GM19193 (cell line): ENCODE measurements around the gene KASH5.

Source experiments
- POLR2A ChIP-seq: IDR thresholded peaks from 4 replicates; pipeline ENCODE4 v1.6.1; 2011; ENCODE audit not compliant: insufficient read depth, insufficient read length; ENCODE audit errors: extremely low read depth

The KASH5 gene

GRCh38 chr19:49403404-49404187, 15.5 kb downstream of the KASH5 start:
- TF ChIP-seq POLR2A, result no peak

- no peak for TF ChIP-seq POLR2A
Observed at GRCh38 chr19:49407079-49407478, 19.0 kb downstream of the KASH5 start.

DNA sequence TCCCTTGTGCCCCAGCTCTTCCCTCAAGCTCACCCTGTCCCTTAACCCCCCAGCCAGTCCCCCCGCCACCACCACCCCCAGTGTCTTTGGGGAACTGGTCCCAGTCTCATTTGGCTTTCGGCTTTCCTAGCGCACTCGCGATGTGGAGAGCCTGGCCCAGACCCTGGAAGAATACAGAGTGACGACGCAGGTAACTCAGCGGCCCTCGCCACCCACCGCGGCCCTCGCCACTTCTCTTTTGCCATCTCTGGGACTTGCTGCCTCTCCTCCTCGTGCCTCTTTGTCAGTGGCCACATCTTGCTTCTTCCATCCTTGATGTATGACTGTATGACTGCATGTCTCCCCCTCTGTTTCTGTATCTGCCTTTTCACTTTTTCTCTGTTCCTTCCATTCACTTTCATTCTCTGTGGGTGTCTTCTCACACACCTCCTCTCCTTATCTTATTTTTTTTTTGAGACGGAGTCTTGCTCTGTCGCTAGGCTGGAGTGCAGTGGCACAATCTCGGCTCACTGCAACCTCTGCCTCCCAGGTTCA, 19.5 kb downstream of the KASH5 start:
- no peak for TF ChIP-seq POLR2A

DNA sequence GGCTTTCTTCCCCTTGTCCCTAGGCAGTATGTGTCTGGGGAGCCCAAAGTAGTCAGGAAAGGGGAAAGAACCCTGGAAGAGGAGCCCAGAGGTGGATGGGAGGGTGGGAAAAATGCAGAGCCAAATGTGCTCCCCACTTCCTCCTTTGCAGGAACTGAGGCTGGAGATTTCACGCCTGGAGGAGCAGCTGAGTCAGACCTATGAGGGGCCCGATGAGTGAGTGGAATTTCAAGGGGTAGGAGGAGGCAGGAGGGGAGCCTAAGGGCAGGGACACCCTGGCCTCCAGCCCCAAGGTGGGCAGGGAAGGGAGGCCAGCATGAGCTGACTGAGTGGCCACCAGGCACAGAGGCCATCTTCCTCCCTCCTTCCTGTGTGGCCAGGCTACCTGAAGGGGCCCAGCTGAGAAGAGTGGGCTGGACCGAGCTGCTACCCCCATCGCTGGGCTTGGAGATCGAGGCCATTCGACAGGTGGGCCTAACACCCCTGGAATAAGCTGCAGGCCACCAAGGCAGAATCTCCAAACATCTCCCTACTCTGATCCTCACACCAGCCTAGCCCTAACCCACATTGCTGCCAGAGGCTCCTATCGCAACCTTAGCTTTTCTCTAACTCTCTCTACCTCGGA, 20.9 kb downstream of the KASH5 start:
- TF ChIP-seq POLR2A, result no peak

DNA sequence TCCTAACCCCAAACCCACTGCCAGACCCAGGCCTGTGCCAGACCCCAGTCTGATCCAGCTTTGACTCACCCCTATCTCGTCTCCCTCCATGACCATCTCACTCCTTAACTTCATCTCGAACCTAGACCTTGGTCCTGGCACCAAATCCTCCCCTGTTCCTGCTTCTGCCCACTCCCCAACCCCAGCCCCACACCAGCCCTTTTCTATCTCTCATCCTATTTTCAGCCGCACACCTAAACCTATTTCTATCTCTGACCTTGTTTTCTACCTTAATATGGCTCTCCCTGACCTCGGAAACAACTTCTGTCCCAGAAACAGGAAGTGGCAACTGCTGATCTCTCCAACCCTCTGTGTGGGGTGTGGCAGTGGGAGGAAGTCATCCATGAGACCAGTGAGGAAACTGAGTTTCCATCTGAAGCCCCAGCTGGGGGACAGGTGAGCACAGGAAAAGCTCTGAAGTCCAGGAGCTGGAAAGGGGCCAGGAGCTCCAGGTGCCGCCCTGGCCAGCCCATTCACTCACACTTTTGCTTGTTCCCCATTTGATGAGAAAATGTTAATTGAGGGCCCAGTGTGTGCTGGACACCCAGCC, 21.5 kb downstream of the KASH5 start:
- no peak for TF ChIP-seq POLR2A

- TF ChIP-seq POLR2A, result no peak
Observed at GRCh38 chr19:49411681-49412326, 23.8 kb downstream of the KASH5 start.

DNA sequence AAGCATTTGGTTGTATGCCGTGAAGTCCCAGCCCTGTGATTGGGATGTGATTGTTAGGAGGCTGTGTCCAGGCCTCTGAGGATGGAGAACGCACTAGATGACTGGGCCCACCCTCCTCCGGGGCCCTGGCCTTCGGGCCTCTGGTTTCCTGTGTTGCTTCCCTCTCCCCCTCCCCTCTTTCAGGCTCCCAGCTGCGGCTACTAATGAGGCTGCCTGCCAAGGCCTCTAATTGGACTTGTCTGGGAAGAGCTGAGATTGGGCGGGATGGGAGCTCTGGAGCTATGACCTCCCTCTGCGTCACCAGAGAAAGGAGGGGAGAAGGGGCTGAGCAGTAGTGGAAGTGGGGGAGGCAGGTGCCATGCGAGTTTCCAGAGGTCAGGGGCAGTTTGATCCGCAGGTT, 25.3 kb downstream of the KASH5 start:
- TF ChIP-seq POLR2A, result no peak

- TF ChIP-seq POLR2A, result no peak
Observed at GRCh38 chr19:49414256-49414655, 26.2 kb downstream of the KASH5 start.

DNA sequence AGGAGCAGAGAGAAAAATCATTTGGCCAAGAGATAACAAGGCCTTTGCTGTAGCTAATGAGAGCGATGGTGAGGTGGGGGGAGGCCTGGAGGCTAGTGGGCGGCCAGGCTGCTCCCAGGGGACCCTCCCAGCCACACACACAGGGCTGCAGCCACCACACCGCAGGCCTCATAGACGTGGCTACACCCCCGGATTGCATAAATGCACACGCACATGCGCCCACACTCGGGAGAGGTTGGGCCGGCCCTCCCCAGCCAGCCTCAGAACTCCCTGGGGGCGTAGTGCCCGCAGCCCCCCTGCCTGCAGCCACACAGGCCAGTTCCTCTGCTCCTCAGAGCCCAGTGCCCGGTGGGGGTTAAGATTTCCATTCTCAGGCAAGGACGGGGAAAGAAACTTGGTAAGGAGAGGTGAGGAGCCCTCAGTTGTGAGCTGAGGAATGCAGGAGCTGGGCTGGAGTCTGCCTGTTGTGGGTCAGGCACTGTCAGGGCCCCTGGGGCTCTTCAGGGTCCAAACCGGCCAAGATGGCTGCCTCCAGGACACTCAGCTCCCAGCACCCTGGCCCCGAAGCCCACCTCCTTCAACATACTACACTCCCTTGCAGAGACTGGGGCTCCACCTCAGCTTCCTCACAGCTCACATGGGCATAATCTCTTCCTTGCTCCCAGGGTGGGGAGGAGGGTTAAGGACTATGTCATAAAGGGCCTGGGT, 27.2 kb downstream of the KASH5 start:
- no peak for TF ChIP-seq POLR2A

GRCh38 chr19:49415810-49416200, 27.8 kb downstream of the KASH5 start:
- no peak for TF ChIP-seq POLR2A

DNA sequence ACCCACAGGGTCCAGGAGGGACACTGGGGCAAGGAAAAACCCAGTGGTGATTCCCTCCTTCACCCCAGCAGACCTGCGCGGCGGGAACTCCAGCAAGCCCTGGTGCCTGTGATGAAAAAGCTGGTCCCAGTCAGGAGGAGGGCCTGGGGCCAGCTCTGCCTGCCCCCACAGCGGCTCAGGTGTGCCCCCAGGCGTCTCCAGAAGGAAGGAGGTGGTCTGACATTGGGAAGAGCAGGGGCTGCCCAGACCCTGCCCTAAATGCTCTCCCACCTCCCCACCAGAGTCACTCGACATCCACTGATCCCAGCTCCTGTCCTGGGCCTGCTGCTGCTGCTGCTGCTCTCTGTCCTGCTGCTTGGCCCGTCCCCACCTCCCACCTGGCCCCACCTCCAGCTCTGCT, 29.0 kb downstream of the KASH5 start:
- no peak for TF ChIP-seq POLR2A

- no peak for TF ChIP-seq POLR2A
Observed at GRCh38 chr19:49418511-49418910, 30.5 kb downstream of the KASH5 start.

DNA sequence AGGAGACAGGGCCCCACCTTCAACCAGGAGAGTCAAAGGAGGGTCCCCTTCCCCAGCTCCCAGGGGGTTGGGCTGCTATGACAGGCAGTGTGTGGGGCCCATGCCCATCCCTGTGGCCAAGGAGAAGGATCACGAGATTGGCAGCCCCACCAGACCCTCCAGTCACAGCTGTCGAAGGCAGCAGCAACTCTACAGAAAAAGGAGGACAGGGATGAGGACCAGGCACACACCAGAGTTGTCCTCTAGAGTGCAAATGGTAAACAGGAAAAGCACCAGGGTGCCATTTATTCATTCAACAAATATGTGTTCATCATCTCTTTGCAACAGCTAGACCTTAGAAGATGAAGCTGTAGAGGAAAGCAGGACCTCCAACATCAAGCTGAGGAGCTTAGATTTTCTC, 31.1 kb downstream of the KASH5 start:
- no peak for TF ChIP-seq POLR2A

- no peak for TF ChIP-seq POLR2A
Observed at GRCh38 chr19:49420227-49420626, 32.2 kb downstream of the KASH5 start.
